HepG2 (cell line): ENCODE data around the gene ZFP36L2. TPM values are rescaled to one million over a fixed set of nuclear protein-coding genes. Genes with fewer than 3 reads are reported as not detected.

ENCODE experiments used
- FOXK1 ChIP-seq: sonication (generic); formaldehyde crosslinking; IDR thresholded peaks from 2 replicates; pipeline ENCODE4 v1.4.0; 2020; ENCODE audit warnings: low read depth, missing genetic modification reagents, borderline replicate concordance
- FOXK2 ChIP-seq: fragments of 450-650 bp; IDR thresholded peaks from 2 replicates; pipeline ENCODE4 v1.6.1; 2016
- HMG20B ChIP-seq: conservative IDR thresholded peaks from 2 replicates; pipeline ENCODE4 v1.6.1; 2016; ENCODE audit warnings: missing genetic modification reagents, missing compliant biosample characterization
- KAT2B ChIP-seq: fragments of 150-350 bp; IDR thresholded peaks from 2 replicates; pipeline ENCODE4 v1.6.1; 2014; ENCODE audit warnings: low read depth, low read length, borderline replicate concordance
- KLF11 ChIP-seq: IDR thresholded peaks from 2 replicates; pipeline ENCODE4 v1.6.1; 2016; ENCODE audit warnings: missing compliant biosample characterization
- MIER3 ChIP-seq: IDR thresholded peaks from 2 replicates; pipeline ENCODE4 v1.6.1; 2016; ENCODE audit warnings: missing compliant biosample characterization, borderline replicate concordance
- NFYC ChIP-seq: IDR thresholded peaks from 2 replicates; pipeline ENCODE4 v1.6.1; 2016; ENCODE audit warnings: missing genetic modification reagents, missing compliant biosample characterization
- NONO ChIP-seq, 2 experiments: fragments of 450-650 bp in 1 of 2; sonication (generic) in 1 of 2; formaldehyde crosslinking in 1 of 2; IDR thresholded peaks in 1 of 2; conservative IDR thresholded peaks in 1 of 2; 2 replicates each; pipeline versions ENCODE4 v1.6.1 to v1.8.0; 2017 to 2022; ENCODE audit warnings: mild to moderate bottlenecking in 1 of 2, missing genetic modification reagents in 1 of 2, moderate library complexity in 1 of 2
- NR2F6 ChIP-seq, 2 experiments: IDR thresholded peaks; 2 replicates each; pipeline ENCODE4 v1.6.1; 2016; ENCODE audit warnings: antibody characterized with exemption in 1 of 2, mild to moderate bottlenecking in 1 of 2
- PHF8 ChIP-seq: sonication (generic); formaldehyde crosslinking; IDR thresholded peaks from 2 replicates; pipeline ENCODE4 v1.5.0; 2020; ENCODE audit warnings: missing genetic modification reagents
- ZFP82 ChIP-seq: sonication (generic); formaldehyde crosslinking; IDR thresholded peaks from 2 replicates; pipeline ENCODE4 v1.5.1; 2020; ENCODE audit warnings: mild to moderate bottlenecking, missing genetic modification reagents, borderline replicate concordance
- ZNF124 ChIP-seq: sonication (generic); formaldehyde crosslinking; IDR thresholded peaks from 2 replicates; pipeline ENCODE4 v1.4.0; 2020; ENCODE audit warnings: missing genetic modification reagents
- ZNF263 ChIP-seq: sonication (generic); formaldehyde crosslinking; IDR thresholded peaks from 2 replicates; pipeline ENCODE4 v1.4.0; 2020; ENCODE audit warnings: missing genetic modification reagents
- ZNF605 ChIP-seq: sonication (generic); formaldehyde crosslinking; IDR thresholded peaks from 2 replicates; pipeline ENCODE4 v1.8.0; 2022; ENCODE audit warnings: mild to moderate bottlenecking, missing genetic modification reagents
- ZNF629 ChIP-seq: sonication (generic); formaldehyde crosslinking; conservative IDR thresholded peaks from 2 replicates; pipeline ENCODE4 v1.5.0; 2020; ENCODE audit warnings: missing genetic modification reagents
- ZNF75D ChIP-seq: sonication (generic); formaldehyde crosslinking; IDR thresholded peaks from 2 replicates; pipeline ENCODE4 v1.8.1; 2023; ENCODE audit warnings: missing genetic modification reagents, mild to moderate bottlenecking, borderline replicate concordance
- polyA plus RNA-seq, 8 experiments: library from polyadenylated mRNA; depleted of rRNA in 3 of 8; stranded (reverse) in 7 of 8; unstranded in 1 of 8; fragments of >200 nt; fragmentation: Illumina TruSeq in 4 of 8; extraction: Trizol in 4 of 8; gene quantifications; 2 replicates each; pipeline versions ENCODE4 v1.2.1 to v1.2.3, GENCODE V29; 2011 to 2016; ENCODE audit warnings: low read depth in 4 of 8, missing spikeins in 1 of 8, mixed read lengths in 1 of 8; ENCODE audit not compliant: insufficient read depth in 1 of 8
- total RNA-seq, 5 experiments: library from RNA; depleted of rRNA; stranded (reverse); fragments of >200 nt; fragmentation: Illumina TruSeq; extraction: Trizol; gene quantifications; 2 replicates each; pipeline ENCODE4 v1.2.3, GENCODE V29; 2016; ENCODE audit warnings: low read depth in 1 of 5
- TF ChIP-seq, protein P1 (sequence below): sonication (generic); formaldehyde crosslinking; IDR thresholded peaks from 2 replicates; pipeline ENCODE4 v1.8.0; 2022; ENCODE audit warnings: mild to moderate bottlenecking, missing genetic modification reagents, borderline replicate concordance
- TF ChIP-seq, protein P2 (sequence below): sonication (generic); formaldehyde crosslinking; IDR thresholded peaks from 2 replicates; pipeline ENCODE4 v1.4.0; 2020; ENCODE audit warnings: missing genetic modification reagents
- TF ChIP-seq, protein P3 (sequence below): sonication (generic); formaldehyde crosslinking; IDR thresholded peaks from 2 replicates; pipeline ENCODE4 v1.4.0; 2020; ENCODE audit warnings: missing genetic modification reagents, mild to moderate bottlenecking, borderline replicate concordance
- TF ChIP-seq, protein P4 (sequence below): sonication (generic); formaldehyde crosslinking; IDR thresholded peaks from 2 replicates; pipeline ENCODE4 v1.4.0; 2020; ENCODE audit warnings: missing genetic modification reagents

ZFP36L2 gene
- total and polyA plus RNA-seq, 2 of the 13 experiments (the other 11 are each of a cell fraction or from before 2014, with no cell fraction given): 11.2 to 21.8 TPM

DNA sequence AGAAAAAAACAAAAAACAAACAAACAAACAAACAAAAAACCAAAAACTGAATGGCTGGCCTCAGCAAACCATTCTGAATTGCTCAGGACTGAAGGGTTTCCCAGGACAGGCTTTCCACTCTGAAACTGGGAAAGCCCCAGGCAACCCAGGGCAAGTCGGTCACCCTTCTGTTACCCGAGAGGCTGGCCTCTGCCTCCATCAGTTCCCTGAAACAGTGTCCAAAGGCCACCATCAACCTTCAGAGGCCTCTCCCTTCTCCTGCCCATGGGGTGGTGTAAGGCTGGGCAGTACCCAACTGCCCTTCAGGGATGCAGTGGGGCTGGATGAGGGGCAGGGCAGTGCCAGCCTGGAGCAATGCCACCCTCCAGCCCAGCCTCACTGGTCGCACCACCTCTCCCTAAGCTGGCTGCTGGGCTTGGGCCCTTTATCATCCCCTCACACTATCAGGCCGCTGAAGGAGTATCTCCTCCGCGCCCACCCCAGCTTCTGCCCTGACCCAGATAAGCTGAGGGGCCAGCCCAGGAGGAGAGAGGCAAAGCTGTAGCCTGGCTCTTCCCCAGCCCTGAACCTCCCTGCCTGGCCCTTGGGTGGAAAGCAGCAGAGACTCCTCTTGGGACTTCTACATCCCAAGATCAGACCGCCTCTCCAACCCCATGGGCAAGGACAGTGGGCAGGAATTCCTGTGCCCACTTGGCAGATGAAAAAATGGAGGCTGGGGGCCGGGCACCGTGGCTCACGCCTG is 35.9 kb downstream of the ZFP36L2 start (continued):
- TF ChIP-seq, protein P1, sequence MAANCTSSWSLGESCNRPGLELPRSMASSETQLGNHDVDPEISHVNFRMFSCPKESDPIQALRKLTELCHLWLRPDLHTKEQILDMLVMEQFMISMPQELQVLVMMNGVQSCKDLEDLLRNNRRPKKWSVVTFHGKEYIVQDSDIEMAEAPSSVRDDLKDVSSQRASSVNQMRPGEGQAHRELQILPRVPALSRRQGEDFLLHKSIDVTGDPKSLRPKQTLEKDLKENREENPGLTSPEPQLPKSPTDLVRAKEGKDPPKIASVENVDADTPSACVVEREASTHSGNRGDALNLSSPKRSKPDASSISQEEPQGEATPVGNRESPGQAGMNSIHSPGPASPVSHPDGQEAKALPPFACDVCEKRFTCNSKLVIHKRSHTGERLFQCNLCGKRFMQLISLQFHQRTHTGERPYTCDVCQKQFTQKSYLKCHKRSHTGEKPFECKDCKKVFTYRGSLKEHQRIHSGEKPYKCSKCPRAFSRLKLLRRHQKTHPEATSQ (CRISPR knock-in tag): no peak
- TF ChIP-seq, protein P2, sequence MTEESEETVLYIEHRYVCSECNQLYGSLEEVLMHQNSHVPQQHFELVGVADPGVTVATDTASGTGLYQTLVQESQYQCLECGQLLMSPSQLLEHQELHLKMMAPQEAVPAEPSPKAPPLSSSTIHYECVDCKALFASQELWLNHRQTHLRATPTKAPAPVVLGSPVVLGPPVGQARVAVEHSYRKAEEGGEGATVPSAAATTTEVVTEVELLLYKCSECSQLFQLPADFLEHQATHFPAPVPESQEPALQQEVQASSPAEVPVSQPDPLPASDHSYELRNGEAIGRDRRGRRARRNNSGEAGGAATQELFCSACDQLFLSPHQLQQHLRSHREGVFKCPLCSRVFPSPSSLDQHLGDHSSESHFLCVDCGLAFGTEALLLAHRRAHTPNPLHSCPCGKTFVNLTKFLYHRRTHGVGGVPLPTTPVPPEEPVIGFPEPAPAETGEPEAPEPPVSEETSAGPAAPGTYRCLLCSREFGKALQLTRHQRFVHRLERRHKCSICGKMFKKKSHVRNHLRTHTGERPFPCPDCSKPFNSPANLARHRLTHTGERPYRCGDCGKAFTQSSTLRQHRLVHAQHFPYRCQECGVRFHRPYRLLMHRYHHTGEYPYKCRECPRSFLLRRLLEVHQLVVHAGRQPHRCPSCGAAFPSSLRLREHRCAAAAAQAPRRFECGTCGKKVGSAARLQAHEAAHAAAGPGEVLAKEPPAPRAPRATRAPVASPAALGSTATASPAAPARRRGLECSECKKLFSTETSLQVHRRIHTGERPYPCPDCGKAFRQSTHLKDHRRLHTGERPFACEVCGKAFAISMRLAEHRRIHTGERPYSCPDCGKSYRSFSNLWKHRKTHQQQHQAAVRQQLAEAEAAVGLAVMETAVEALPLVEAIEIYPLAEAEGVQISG (CRISPR knock-in tag): no peak
- TF ChIP-seq FOXK1 (no peak), NFYC (CRISPR knock-in tag) (no peak), ZNF629 (CRISPR knock-in tag) (peak; percentile 62), HMG20B (CRISPR knock-in tag) (no peak), KAT2B (no peak), ZNF124 (CRISPR knock-in tag) (no peak), PHF8 (CRISPR knock-in tag) (no peak), KLF11 (CRISPR knock-in tag) (no peak), ZNF605 (CRISPR knock-in tag) (no peak), FOXK2 (no peak), NR2F6 (IDR thresholded peaks at IDR 0.05) (no peak), NR2F6 (CRISPR knock-in tag; IDR thresholded peaks at IDR 0.05) (no peak), MIER3 (CRISPR knock-in tag) (no peak), NONO (IDR thresholded peaks at IDR 0.05) (no peak), NONO (CRISPR knock-in tag; conservative IDR thresholded peaks at IDR 0.05) (no peak), ZFP82 (CRISPR knock-in tag) (no peak), ZNF263 (no peak), ZNF75D (CRISPR knock-in tag) (no peak)
- TF ChIP-seq, protein P3, sequence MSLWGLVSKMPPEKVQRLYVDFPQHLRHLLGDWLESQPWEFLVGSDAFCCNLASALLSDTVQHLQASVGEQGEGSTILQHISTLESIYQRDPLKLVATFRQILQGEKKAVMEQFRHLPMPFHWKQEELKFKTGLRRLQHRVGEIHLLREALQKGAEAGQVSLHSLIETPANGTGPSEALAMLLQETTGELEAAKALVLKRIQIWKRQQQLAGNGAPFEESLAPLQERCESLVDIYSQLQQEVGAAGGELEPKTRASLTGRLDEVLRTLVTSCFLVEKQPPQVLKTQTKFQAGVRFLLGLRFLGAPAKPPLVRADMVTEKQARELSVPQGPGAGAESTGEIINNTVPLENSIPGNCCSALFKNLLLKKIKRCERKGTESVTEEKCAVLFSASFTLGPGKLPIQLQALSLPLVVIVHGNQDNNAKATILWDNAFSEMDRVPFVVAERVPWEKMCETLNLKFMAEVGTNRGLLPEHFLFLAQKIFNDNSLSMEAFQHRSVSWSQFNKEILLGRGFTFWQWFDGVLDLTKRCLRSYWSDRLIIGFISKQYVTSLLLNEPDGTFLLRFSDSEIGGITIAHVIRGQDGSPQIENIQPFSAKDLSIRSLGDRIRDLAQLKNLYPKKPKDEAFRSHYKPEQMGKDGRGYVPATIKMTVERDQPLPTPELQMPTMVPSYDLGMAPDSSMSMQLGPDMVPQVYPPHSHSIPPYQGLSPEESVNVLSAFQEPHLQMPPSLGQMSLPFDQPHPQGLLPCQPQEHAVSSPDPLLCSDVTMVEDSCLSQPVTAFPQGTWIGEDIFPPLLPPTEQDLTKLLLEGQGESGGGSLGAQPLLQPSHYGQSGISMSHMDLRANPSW (CRISPR knock-in tag): no peak
- TF ChIP-seq, protein P4, sequence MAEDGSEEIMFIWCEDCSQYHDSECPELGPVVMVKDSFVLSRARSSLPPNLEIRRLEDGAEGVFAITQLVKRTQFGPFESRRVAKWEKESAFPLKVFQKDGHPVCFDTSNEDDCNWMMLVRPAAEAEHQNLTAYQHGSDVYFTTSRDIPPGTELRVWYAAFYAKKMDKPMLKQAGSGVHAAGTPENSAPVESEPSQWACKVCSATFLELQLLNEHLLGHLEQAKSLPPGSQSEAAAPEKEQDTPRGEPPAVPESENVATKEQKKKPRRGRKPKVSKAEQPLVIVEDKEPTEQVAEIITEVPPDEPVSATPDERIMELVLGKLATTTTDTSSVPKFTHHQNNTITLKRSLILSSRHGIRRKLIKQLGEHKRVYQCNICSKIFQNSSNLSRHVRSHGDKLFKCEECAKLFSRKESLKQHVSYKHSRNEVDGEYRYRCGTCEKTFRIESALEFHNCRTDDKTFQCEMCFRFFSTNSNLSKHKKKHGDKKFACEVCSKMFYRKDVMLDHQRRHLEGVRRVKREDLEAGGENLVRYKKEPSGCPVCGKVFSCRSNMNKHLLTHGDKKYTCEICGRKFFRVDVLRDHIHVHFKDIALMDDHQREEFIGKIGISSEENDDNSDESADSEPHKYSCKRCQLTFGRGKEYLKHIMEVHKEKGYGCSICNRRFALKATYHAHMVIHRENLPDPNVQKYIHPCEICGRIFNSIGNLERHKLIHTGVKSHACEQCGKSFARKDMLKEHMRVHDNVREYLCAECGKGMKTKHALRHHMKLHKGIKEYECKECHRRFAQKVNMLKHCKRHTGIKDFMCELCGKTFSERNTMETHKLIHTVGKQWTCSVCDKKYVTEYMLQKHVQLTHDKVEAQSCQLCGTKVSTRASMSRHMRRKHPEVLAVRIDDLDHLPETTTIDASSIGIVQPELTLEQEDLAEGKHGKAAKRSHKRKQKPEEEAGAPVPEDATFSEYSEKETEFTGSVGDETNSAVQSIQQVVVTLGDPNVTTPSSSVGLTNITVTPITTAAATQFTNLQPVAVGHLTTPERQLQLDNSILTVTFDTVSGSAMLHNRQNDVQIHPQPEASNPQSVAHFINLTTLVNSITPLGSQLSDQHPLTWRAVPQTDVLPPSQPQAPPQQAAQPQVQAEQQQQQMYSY (CRISPR knock-in tag): no peak
